ENCODE measurements around the gene PPP1R13B.

PPP1R13B gene

GRCh38 chr14:103803661-103804060 lies 43.7 kb downstream of the PPP1R13B start:
- no peak for TF ChIP-seq POLR2AphosphoS5 (IDR thresholded peaks at IDR 0.05; ENCODE audit: low read depth, low read length)
- no peak for TF ChIP-seq REST (IDR thresholded peaks at IDR 0.05; ENCODE audit: insufficient read depth in 1 of 2, low read depth in 2 of 2, low read length in 2 of 2)
- TF ChIP-seq FOXP2 (optimal IDR thresholded peaks at IDR 0.05; ENCODE audit: borderline replicate concordance, extremely low read depth, extremely low read length, insufficient read depth), result no peak
- no peak for TF ChIP-seq SIN3A (IDR thresholded peaks at IDR 0.05; ENCODE audit: borderline replicate concordance, insufficient read depth, low read length)
- no peak for TF ChIP-seq TAF1 (IDR thresholded peaks at IDR 0.05; ENCODE audit: borderline replicate concordance, insufficient read depth, low read length)

- TF ChIP-seq FOXP2 (optimal IDR thresholded peaks at IDR 0.05; ENCODE audit: borderline replicate concordance, extremely low read depth, extremely low read length, insufficient read depth) (no peak), TAF1 (IDR thresholded peaks at IDR 0.05; ENCODE audit: borderline replicate concordance, insufficient read depth, low read length) (no peak), SIN3A (IDR thresholded peaks at IDR 0.05; ENCODE audit: borderline replicate concordance, insufficient read depth, low read length) (no peak), POLR2AphosphoS5 (IDR thresholded peaks at IDR 0.05; ENCODE audit: low read depth, low read length) (no peak), REST (IDR thresholded peaks at IDR 0.05; ENCODE audit: insufficient read depth in 1 of 2, low read depth in 2 of 2, low read length in 2 of 2) (no peak)
These were observed 45.0 kb downstream of the PPP1R13B start for GRCh38 chr14:103802356-103802755.

DNA sequence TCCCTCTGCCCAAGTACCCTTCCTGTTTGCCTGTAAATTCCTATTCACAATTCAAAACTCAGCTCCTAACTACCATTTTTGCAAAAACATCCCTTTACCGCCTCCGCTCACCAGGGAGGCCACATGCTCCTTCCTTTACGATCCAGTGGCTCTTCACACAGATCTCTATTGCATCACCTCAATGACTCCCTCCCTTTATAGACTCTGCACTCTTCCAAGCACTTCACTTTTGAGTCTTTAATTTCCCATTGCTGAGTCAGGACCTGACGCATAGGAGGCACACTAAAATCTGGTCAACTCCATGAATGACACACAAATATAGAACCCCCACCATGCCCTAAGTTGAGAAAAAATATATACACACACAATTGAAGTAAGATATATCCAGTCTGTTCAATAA lies 45.9 kb downstream of the PPP1R13B start:
- TF ChIP-seq SIN3A (IDR thresholded peaks at IDR 0.05; ENCODE audit: borderline replicate concordance, insufficient read depth, low read length), result no peak
- no peak for TF ChIP-seq TAF1 (IDR thresholded peaks at IDR 0.05; ENCODE audit: borderline replicate concordance, insufficient read depth, low read length)
- TF ChIP-seq FOXP2 (optimal IDR thresholded peaks at IDR 0.05; ENCODE audit: borderline replicate concordance, extremely low read depth, extremely low read length, insufficient read depth), result no peak
- no peak for TF ChIP-seq POLR2AphosphoS5 (IDR thresholded peaks at IDR 0.05; ENCODE audit: low read depth, low read length)
- no peak for TF ChIP-seq REST (IDR thresholded peaks at IDR 0.05; ENCODE audit: insufficient read depth in 1 of 2, low read depth in 2 of 2, low read length in 2 of 2)

GRCh38 chr14:103788086-103788485 lies 59.3 kb downstream of the PPP1R13B start:
- no peak for TF ChIP-seq FOXP2 (optimal IDR thresholded peaks at IDR 0.05; ENCODE audit: borderline replicate concordance, extremely low read depth, extremely low read length, insufficient read depth)
- no peak for TF ChIP-seq SIN3A (IDR thresholded peaks at IDR 0.05; ENCODE audit: borderline replicate concordance, insufficient read depth, low read length)
- no peak for TF ChIP-seq REST (IDR thresholded peaks at IDR 0.05; ENCODE audit: insufficient read depth in 1 of 2, low read depth in 2 of 2, low read length in 2 of 2)
- no peak for TF ChIP-seq TAF1 (IDR thresholded peaks at IDR 0.05; ENCODE audit: borderline replicate concordance, insufficient read depth, low read length)
- no peak for TF ChIP-seq POLR2AphosphoS5 (IDR thresholded peaks at IDR 0.05; ENCODE audit: low read depth, low read length)

DNA sequence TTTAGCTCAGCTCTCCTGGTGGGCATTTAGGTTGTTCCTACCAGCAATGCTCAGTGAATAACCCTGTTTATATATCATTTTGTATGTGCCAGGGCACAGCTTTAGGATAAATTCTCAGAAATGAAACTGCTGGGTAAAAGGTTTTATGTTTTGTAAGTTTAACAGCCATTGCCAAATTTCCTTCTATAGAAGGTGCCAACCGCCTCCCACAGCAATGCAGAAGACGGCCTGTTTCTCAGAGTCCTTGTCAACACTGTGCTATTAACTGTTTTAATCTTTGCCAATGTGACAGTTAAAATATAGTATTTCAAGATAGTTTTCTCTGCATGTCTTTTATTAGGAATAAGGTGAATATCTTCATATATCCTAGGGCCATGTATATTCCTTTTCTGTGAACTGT lies 65.0 kb downstream of the PPP1R13B start:
- TF ChIP-seq REST (IDR thresholded peaks at IDR 0.05; ENCODE audit: insufficient read depth in 1 of 2, low read depth in 2 of 2, low read length in 2 of 2) (no peak), FOXP2 (optimal IDR thresholded peaks at IDR 0.05; ENCODE audit: borderline replicate concordance, extremely low read depth, extremely low read length, insufficient read depth) (no peak), TAF1 (IDR thresholded peaks at IDR 0.05; ENCODE audit: borderline replicate concordance, insufficient read depth, low read length) (no peak)
